ENCODE data around the gene AKT1S1. TPM values are rescaled to one million over a fixed set of nuclear protein-coding genes. Genes with fewer than 3 reads are reported as not detected.
A peak's percentile ranks its signal among the peaks of the same experiment; 100 is the strongest.
"Not testable (repeated sequence)": the region's sequence is repeated elsewhere in the genome, so short reads cannot be mapped to it uniquely, and the experiment has no call there.

Gene AKT1S1
- 10 to 100 TPM; 17.2 to 30.5 (median 23.3) TPM for total RNA-seq

DNA sequence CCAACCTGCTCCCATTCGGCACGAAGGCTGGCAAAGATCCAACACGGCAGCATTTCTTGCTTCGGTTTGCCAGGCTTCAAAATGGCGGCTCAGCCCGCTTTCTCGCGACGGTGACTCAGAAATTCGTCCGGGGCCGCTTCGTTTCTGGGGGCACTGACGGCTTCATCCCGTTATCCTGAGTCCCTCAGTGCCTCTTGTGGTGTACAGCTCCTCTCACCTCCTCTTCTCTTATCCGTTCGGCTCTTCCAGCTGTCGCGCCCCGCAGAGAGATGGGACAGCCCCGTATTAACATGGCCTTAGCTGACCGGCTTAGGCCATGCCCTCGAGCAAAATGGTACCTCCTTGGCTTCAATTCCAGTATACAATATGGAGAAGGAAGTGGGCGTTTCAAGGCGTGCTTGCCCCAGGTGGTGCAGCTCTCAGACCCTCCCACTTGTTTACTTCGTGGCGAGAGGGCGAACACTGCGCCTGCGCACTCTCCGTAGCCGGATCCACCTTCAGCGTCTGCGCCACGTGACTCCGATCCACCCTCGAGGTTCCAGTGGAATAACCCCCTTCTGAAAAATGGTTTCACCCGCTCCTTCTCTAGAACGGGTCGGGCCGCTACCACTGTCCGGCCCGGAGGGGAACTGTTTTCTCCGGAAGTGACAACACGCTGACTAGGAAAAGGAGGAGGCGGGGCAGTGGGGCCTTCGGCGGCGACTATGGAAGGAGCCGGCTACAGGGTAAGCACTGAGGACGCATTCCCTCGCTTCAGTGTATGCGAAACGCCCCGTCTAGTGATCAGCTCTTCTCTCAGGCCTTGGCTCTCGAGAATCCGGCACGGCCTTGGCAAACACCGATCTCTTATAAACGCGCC, at the start of gene AKT1S1, which contains the start of gene TBC1D17:
TSS of gene AKT1S1 (minus strand) at position 336 of the 859 bp plus-strand sequence. CDS start 4,060 bp downstream, outside the sequence.
TSS of gene TBC1D17 (plus strand) at position 683 of the 859 bp plus-strand sequence. CDS start at position 705, 22 bp downstream.
- H3K27ac ChIP-seq, result peak within 1 kb of the TSS; percentile 92 to 98 (median 94)
- DNase-seq, result peak; percentile 98 to 100 (median 99)
- peaks cover 0 to 45% (median 0%) of the 10 kb centered on the region in 3 donors for H3K36me3 ChIP-seq
- peaks cover 0 to 27% (median 4%) of the 10 kb centered on the region in 4 donors for H3K4me1 ChIP-seq
- no peaks in the 10 kb centered on the region for H3K27me3 ChIP-seq
- H3K4me3 ChIP-seq, result peak within 1 kb of the TSS; percentile 59 to 92 (median 76)
- no peaks in the 10 kb centered on the region for H3K9me3 ChIP-seq
- peak; percentile 83 to 87 for TF ChIP-seq POLR2A (IDR thresholded peaks at IDR 0.05)
- no peak for TF ChIP-seq CTCF (IDR thresholded peaks at IDR 0.05)

DNA sequence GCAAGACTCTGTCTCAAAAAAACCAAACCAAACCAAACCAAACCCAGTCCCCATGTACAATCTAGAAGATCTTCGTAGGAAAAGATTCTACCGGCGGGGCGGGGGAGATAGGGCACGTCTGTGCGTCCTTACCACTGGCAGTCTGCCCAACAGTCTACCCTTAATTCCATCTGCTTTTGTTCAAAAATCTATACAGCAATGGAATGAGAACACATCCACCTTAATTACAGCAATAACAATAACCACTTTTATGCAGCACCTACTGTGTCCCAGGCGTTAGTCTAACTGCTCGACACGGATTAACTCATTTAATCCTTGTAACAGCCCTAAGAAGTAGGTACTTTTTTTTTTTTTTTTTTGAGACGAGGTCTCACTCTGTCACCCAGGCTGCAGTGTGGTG, 49.4 kb upstream of the AKT1S1 start:
- H3K4me1 ChIP-seq, result peaks cover 0 to 28% (median 8%) of the 10 kb centered on the region in 4 donors
- no peak overlapping the region for H3K27ac ChIP-seq
- no peak for DNase-seq
- TF ChIP-seq POLR2A (IDR thresholded peaks at IDR 0.05), result no peak
- TF ChIP-seq CTCF (IDR thresholded peaks at IDR 0.05), result no peak
- H3K9me3 ChIP-seq, result no peaks in the 10 kb centered on the region
- no peak overlapping the region for H3K4me3 ChIP-seq
- no peaks in the 10 kb centered on the region for H3K27me3 ChIP-seq
- peaks cover 0 to 30% (median 0%) of the 10 kb centered on the region in 3 donors for H3K36me3 ChIP-seq

- H3K36me3 ChIP-seq, result peaks cover 0 to 38% (median 0%) of the 10 kb centered on the region in 3 donors
- TF ChIP-seq CTCF (IDR thresholded peaks at IDR 0.05) (no peak), POLR2A (IDR thresholded peaks at IDR 0.05) (no peak)
- DNase-seq, result no peak
Observed at GRCh38 chr19:49925486-49925885, 48.3 kb upstream of the AKT1S1 start.

DNA sequence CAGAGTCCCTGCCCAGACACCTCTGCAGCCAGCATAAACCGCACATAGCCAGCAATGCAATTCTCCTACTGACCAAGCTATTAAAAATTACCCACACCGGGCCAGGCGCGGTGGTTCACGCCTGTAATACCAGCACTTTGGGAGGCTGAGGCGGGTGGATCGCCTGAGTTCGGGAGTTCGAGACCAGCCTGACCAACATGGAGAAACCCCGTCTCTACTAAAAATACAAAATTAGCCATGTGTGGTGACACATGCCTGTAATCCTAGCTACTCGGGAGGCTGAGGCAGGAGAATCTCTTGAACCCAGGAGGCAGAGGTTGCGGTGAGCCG, 47.7 kb upstream of the AKT1S1 start:
- DNase-seq, H3K4me3 ChIP-seq, H3K27me3 ChIP-seq, H3K9me3 ChIP-seq, H3K27ac ChIP-seq: not testable (repeated sequence)
- H3K36me3 ChIP-seq, result peaks cover 0 to 40% (median 0%) of the 10 kb centered on the region in 3 donors
- H3K4me1 ChIP-seq, result peaks cover 0 to 20% (median 6%) of the 10 kb centered on the region in 4 donors

More at GRCh38 chr19:49925486-49925885, 48.3 kb upstream of the AKT1S1 start:
- Histone ChIP-seq H3K4me3 (no peak overlapping the region), H3K27me3 (no peaks in the 10 kb centered on the region), H3K27ac (no peak overlapping the region), H3K9me3 (no peaks in the 10 kb centered on the region), H3K4me1 (peaks cover 0 to 26% (median 8%) of the 10 kb centered on the region in 4 donors)

GRCh38 chr19:49924004-49924880, 47.1 kb upstream of the AKT1S1 start:
- Histone ChIP-seq H3K4me3 (no peak overlapping the region), H3K27ac (peak overlapping the region in 1 of 4 donors; percentile 7), H3K9me3 (no peaks in the 10 kb centered on the region), H3K36me3 (peaks cover 0 to 40% (median 0%) of the 10 kb centered on the region in 3 donors), H3K27me3 (no peaks in the 10 kb centered on the region), H3K4me1 (peaks cover 0 to 20% (median 6%) of the 10 kb centered on the region in 4 donors)
- TF ChIP-seq CTCF (IDR thresholded peaks at IDR 0.05), result no peak
- TF ChIP-seq POLR2A (IDR thresholded peaks at IDR 0.05), result no peak
- DNase-seq, result no peak
